SK-N-SH treated with all-trans-retinoic acid at 6 μM for 48 hours (cell line): ENCODE data around the gene RYR1.
"Not testable (repeated sequence)": the region's sequence is repeated elsewhere in the genome, so short reads cannot be mapped to it uniquely, and the experiment has no call there.

ENCODE experiments used
- ATAC-seq: fragments of 200-7000 bp; cut with Tn5 transposase; 3 replicates; pipeline ENCODE4 v1.9.1; 2020; ENCODE audit warnings: mild to moderate bottlenecking, moderate library complexity
- ARNTL ChIP-seq: fragments of 450-650 bp; formaldehyde crosslinking; IDR thresholded peaks from 2 replicates; pipeline ENCODE4 v1.5.0; 2020; ENCODE audit warnings: low read depth, mild to moderate bottlenecking, moderate library complexity, borderline replicate concordance
- BACH2 ChIP-seq: fragments of 250-450 bp; sonication (Bioruptor Pico); IDR thresholded peaks from 2 replicates; pipeline ENCODE4 v1.9.0; 2021; ENCODE audit warnings: mild to moderate bottlenecking, borderline replicate concordance
- CREB5 ChIP-seq: fragments of 250-450 bp; sonication (Bioruptor Pico); IDR thresholded peaks from 2 replicates; pipeline ENCODE4 v1.5.1; 2020; ENCODE audit warnings: low read depth, mild to moderate bottlenecking, moderate library complexity
- CSDC2 ChIP-seq: fragments of 250-450 bp; sonication (Bioruptor Pico); IDR thresholded peaks from 2 replicates; pipeline ENCODE4 v1.5.0; 2020; ENCODE audit warnings: mild to moderate bottlenecking, moderate library complexity
- CSRNP3 ChIP-seq: fragments of 250-450 bp; sonication (Bioruptor Pico); IDR thresholded peaks from 2 replicates; pipeline ENCODE4 v1.5.1; 2021; ENCODE audit warnings: mild to moderate bottlenecking, moderate library complexity
- ESRRG ChIP-seq: fragments of 250-450 bp; sonication (Bioruptor Pico); IDR thresholded peaks from 2 replicates; pipeline ENCODE4 v1.6.1; 2021; ENCODE audit warnings: mild to moderate bottlenecking
- GLIS3 ChIP-seq: fragments of 250-450 bp; sonication (Bioruptor Pico); IDR thresholded peaks from 2 replicates; pipeline ENCODE4 v1.5.0; 2020; ENCODE audit warnings: mild to moderate bottlenecking, moderate library complexity
- ISL1 ChIP-seq: fragments of 250-450 bp; sonication (Bioruptor Pico); IDR thresholded peaks from 2 replicates; pipeline ENCODE4 v2.1.2; 2022; ENCODE audit warnings: mild to moderate bottlenecking, moderate library complexity
- OSR1 ChIP-seq: fragments of 250-450 bp; sonication (Bioruptor Pico); IDR thresholded peaks from 2 replicates; pipeline ENCODE4 v1.8.0; 2022; ENCODE audit warnings: moderate library complexity, mild to moderate bottlenecking, inconsistent platforms
- PATZ1 ChIP-seq: fragments of 250-450 bp; sonication (Bioruptor Pico); IDR thresholded peaks from 2 replicates; pipeline ENCODE4 v1.8.0; 2020; ENCODE audit warnings: mild to moderate bottlenecking, moderate library complexity, borderline replicate concordance
- PPARA ChIP-seq: fragments of 250-450 bp; sonication (Bioruptor Pico); IDR thresholded peaks from 2 replicates; pipeline ENCODE4 v1.5.0; 2020; ENCODE audit warnings: mild to moderate bottlenecking, borderline replicate concordance
- RARB ChIP-seq: fragments of 250-450 bp; sonication (Bioruptor Pico); IDR thresholded peaks from 2 replicates; pipeline ENCODE4 v1.8.0; 2021; ENCODE audit warnings: mild to moderate bottlenecking, moderate library complexity
- SNAI2 ChIP-seq: fragments of 250-450 bp; sonication (Bioruptor Pico); IDR thresholded peaks from 2 replicates; pipeline ENCODE4 v1.5.0; 2020; ENCODE audit warnings: mild to moderate bottlenecking, moderate library complexity
- TCF4 ChIP-seq: fragments of 250-450 bp; sonication (Bioruptor Pico); IDR thresholded peaks from 2 replicates; pipeline ENCODE4 v1.8.0; 2021; ENCODE audit warnings: mild to moderate bottlenecking, moderate library complexity, borderline replicate concordance
- TOX ChIP-seq: fragments of 250-450 bp; sonication (Bioruptor Pico); IDR thresholded peaks from 2 replicates; pipeline ENCODE4 v1.8.0; 2021; ENCODE audit warnings: mild to moderate bottlenecking, moderate library complexity, borderline replicate concordance
- ZC3H10 ChIP-seq: fragments of 250-450 bp; sonication (Bioruptor Pico); IDR thresholded peaks from 2 replicates; pipeline ENCODE4 v1.5.1; 2021; ENCODE audit warnings: mild to moderate bottlenecking, moderate library complexity
- ZFP3 ChIP-seq: fragments of 250-450 bp; sonication (Bioruptor Pico); IDR thresholded peaks from 2 replicates; pipeline ENCODE4 v1.5.0; 2020; ENCODE audit warnings: mild to moderate bottlenecking, moderate library complexity
- ZFP30 ChIP-seq: fragments of 450-650 bp; formaldehyde crosslinking; IDR thresholded peaks from 2 replicates; pipeline ENCODE4 v1.5.0; 2022; ENCODE audit warnings: mild to moderate bottlenecking, moderate library complexity
- ZNF565 ChIP-seq: fragments of 450-650 bp; formaldehyde crosslinking; conservative IDR thresholded peaks from 2 replicates; pipeline ENCODE4 v1.5.0; 2020; ENCODE audit warnings: low read depth, mild to moderate bottlenecking, moderate library complexity
- ZNF70 ChIP-seq: fragments of 450-650 bp; formaldehyde crosslinking; IDR thresholded peaks from 2 replicates; pipeline ENCODE4 v1.5.0; 2020; ENCODE audit warnings: mild to moderate bottlenecking, moderate library complexity
- ZNF8 ChIP-seq: fragments of 450-650 bp; formaldehyde crosslinking; IDR thresholded peaks from 2 replicates; pipeline ENCODE4 v1.5.0; 2020; ENCODE audit warnings: mild to moderate bottlenecking, moderate library complexity

RYR1 gene

GRCh38 chr19:38511074-38511708 is 77.7 kb downstream of the RYR1 start:
- TF ChIP-seq SNAI2 (no peak), BACH2 (no peak), CREB5 (CRISPR knock-in tag) (no peak), ZNF70 (CRISPR knock-in tag) (no peak), ZFP30 (no peak), RARB (CRISPR knock-in tag) (no peak), ESRRG (CRISPR knock-in tag) (no peak), ZNF8 (no peak), ZC3H10 (CRISPR knock-in tag) (no peak), CSDC2 (no peak), ZFP3 (no peak), PATZ1 (CRISPR knock-in tag) (no peak)
- ATAC-seq, result no peak

- TF ChIP-seq PATZ1 (CRISPR knock-in tag) (no peak), CSRNP3 (no peak), ZNF565 (no peak), OSR1 (CRISPR knock-in tag) (no peak), TCF4 (CRISPR knock-in tag) (no peak), TOX (no peak), ARNTL (CRISPR knock-in tag) (no peak), BACH2 (no peak), ZC3H10 (CRISPR knock-in tag) (no peak), ISL1 (CRISPR knock-in tag) (no peak), GLIS3 (CRISPR knock-in tag) (no peak)
- no peak for ATAC-seq
Observed at GRCh38 chr19:38512277-38512676, 78.8 kb downstream of the RYR1 start.

GRCh38 chr19:38513156-38513555 is 79.7 kb downstream of the RYR1 start:
- ATAC-seq, result not testable (repeated sequence)

- ATAC-seq, result no peak
- TF ChIP-seq ZNF8 (no peak), ISL1 (CRISPR knock-in tag) (no peak), ZFP30 (no peak), ZC3H10 (CRISPR knock-in tag) (no peak), GLIS3 (CRISPR knock-in tag) (no peak), CREB5 (CRISPR knock-in tag) (no peak), PATZ1 (CRISPR knock-in tag) (no peak), TOX (no peak), ZNF70 (CRISPR knock-in tag) (no peak), PPARA (CRISPR knock-in tag) (no peak), CSDC2 (no peak), TCF4 (CRISPR knock-in tag) (no peak), RARB (CRISPR knock-in tag) (no peak), BACH2 (no peak)
Observed at GRCh38 chr19:38513762-38514167, 80.3 kb downstream of the RYR1 start.
